DND-41 (cell line): Measurements from ENCODE around the gene GSDMA.

Experiments
- ATAC-seq: fragments of 200-7000 bp; cut with Tn5 transposase; 3 replicates; pipeline ENCODE4 v1.9.1; 2021; ENCODE audit warnings: low read depth; ENCODE audit not compliant: insufficient read depth
- DNase-seq: peaks from one replicate; pipeline ENCODE4 v3.0.0-alpha.2; 2020
- H2AFZ ChIP-seq: 2 replicates; pipeline ENCODE4 v1.6.0; 2012; ENCODE audit warnings: low read depth, low read length
- H3K27ac ChIP-seq: 2 replicates; pipeline ENCODE4 v1.5.1; 2012; ENCODE audit warnings: low read length, inconsistent platforms
- H3K27me3 ChIP-seq: fragments of 200-600 bp; sonication (generic); 2 replicates; pipeline ENCODE4 v1.6.0; 2012; ENCODE audit warnings: low read length, mild to moderate bottlenecking, inconsistent platforms; ENCODE audit not compliant: insufficient read depth, poor library complexity
- H3K36me3 ChIP-seq: 2 replicates; pipeline ENCODE4 v1.5.1; 2012; ENCODE audit warnings: low read length, inconsistent platforms; ENCODE audit not compliant: insufficient read depth
- H3K4me1 ChIP-seq: 2 replicates; pipeline ENCODE4 v1.5.1; 2012; ENCODE audit warnings: mild to moderate bottlenecking, low read length; ENCODE audit not compliant: insufficient read depth
- H3K4me2 ChIP-seq: 2 replicates; pipeline ENCODE4 v1.6.0; 2012; ENCODE audit warnings: mild to moderate bottlenecking, moderate library complexity, low read length, inconsistent platforms; ENCODE audit not compliant: insufficient read depth
- H3K4me3 ChIP-seq, 2 experiments: fragments of 200-600 bp in 1 of 2; shearing (Covaris generic) in 1 of 2; 2 replicates each; pipeline ENCODE4 v1.5.1; 2012 to 2016; ENCODE audit warnings: inconsistent platforms in 2 of 2, low read length in 2 of 2, mild to moderate bottlenecking in 2 of 2, low read depth in 1 of 2, moderate library complexity in 1 of 2
- H3K79me2 ChIP-seq: 2 replicates; pipeline ENCODE4 v1.6.0; 2012; ENCODE audit warnings: low read length, inconsistent platforms; ENCODE audit not compliant: insufficient read depth
- H3K9ac ChIP-seq: 2 replicates; pipeline ENCODE4 v1.6.0; 2012; ENCODE audit warnings: low read depth, mild to moderate bottlenecking, inconsistent platforms, low read length, moderate library complexity
- H3K9me3 ChIP-seq: 2 replicates; pipeline ENCODE4 v1.5.1; 2012; ENCODE audit warnings: low read length, moderate library complexity, mild to moderate bottlenecking, inconsistent platforms; ENCODE audit not compliant: insufficient read depth, severe bottlenecking
- H4K20me1 ChIP-seq: 2 replicates; pipeline ENCODE4 v1.6.0; 2012; ENCODE audit warnings: low read length; ENCODE audit not compliant: insufficient read depth
- CTCF ChIP-seq: IDR thresholded peaks from 2 replicates; pipeline ENCODE4 v1.5.1; 2012; ENCODE audit warnings: borderline replicate concordance, low read length, moderate library complexity, mild to moderate bottlenecking; ENCODE audit not compliant: poor library complexity, severe bottlenecking; ENCODE audit errors: extremely low read depth
- EZH2 ChIP-seq: IDR thresholded peaks from 3 replicates; pipeline ENCODE4 v1.6.1; 2012; ENCODE audit warnings: borderline replicate concordance, low read depth, mild to moderate bottlenecking, moderate library complexity, low read length, inconsistent platforms; ENCODE audit not compliant: severe bottlenecking

The GSDMA gene

GRCh38 chr17:39971076-39971603 lies 8.3 kb downstream of the GSDMA start:
- TF ChIP-seq CTCF (no peak), EZH2 (no peak)
- ATAC-seq (no peak), DNase-seq (no peak)
- no peaks in the 10 kb centered on the region for H4K20me1 ChIP-seq
- no peak overlapping the region for H3K4me3 ChIP-seq
- no peak overlapping the region for H3K27ac ChIP-seq
- H3K27me3 ChIP-seq: peaks cover 27% of the 10 kb centered on the region
- no peaks in the 10 kb centered on the region for H3K36me3 ChIP-seq
- no peaks in the 10 kb centered on the region for H3K4me1 ChIP-seq
- no peak overlapping the region for H2AFZ ChIP-seq
- no peak overlapping the region for H3K4me2 ChIP-seq
- no peak overlapping the region for H3K9ac ChIP-seq
- no peaks in the 10 kb centered on the region for H3K79me2 ChIP-seq
- no peaks in the 10 kb centered on the region for H3K9me3 ChIP-seq

- no peaks in the 10 kb centered on the region for H3K4me1 ChIP-seq
- no peak overlapping the region for H3K4me2 ChIP-seq
- TF ChIP-seq CTCF: no peak
- no peak for TF ChIP-seq EZH2
- no peak overlapping the region for H3K4me3 ChIP-seq
- ATAC-seq (no peak), DNase-seq (no peak)
- no peaks in the 10 kb centered on the region for H3K36me3 ChIP-seq
- H2AFZ ChIP-seq: no peak overlapping the region
- no peak overlapping the region for H3K27ac ChIP-seq
- no peaks in the 10 kb centered on the region for H3K79me2 ChIP-seq
- H3K27me3 ChIP-seq: peaks cover 27% of the 10 kb centered on the region
- no peak overlapping the region for H3K9ac ChIP-seq
- H3K9me3 ChIP-seq: no peaks in the 10 kb centered on the region
- no peaks in the 10 kb centered on the region for H4K20me1 ChIP-seq
Observed at GRCh38 chr17:39972271-39972670, 9.5 kb downstream of the GSDMA start.

- Histone ChIP-seq H3K4me2 (no peak overlapping the region), H3K27ac (no peak overlapping the region), H3K4me1 (no peaks in the 10 kb centered on the region), H3K79me2 (no peaks in the 10 kb centered on the region), H2AFZ (no peak overlapping the region), H4K20me1 (no peaks in the 10 kb centered on the region), H3K9me3 (no peaks in the 10 kb centered on the region), H3K27me3 (peaks cover 27% of the 10 kb centered on the region), H3K36me3 (no peaks in the 10 kb centered on the region), H3K4me3 (no peak overlapping the region), H3K9ac (no peak overlapping the region)
- no peak for ATAC-seq
- DNase-seq: no peak
- no peak for TF ChIP-seq CTCF
- TF ChIP-seq EZH2: no peak
Observed at GRCh38 chr17:39973496-39973895, 10.7 kb downstream of the GSDMA start.

DNA sequence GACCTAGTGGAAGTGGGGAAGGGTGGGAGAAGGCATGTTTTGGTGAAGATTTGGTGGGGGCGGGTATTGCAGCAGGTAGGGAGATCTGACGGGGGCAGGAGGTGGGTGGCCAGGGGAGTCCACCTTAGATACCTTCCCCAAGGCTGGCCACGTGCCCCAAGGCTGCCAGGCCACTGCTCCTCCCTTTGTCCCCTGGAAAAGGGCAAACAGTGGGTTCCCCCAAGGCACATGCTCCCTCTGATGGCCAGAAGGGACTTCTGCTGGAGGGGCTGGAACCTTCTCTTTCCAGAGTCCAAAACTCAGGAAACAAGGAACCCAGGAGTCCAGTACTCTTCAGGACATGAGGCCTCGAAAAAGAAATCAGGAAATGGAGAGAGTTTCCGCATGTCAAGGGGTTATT lies 11.6 kb downstream of the GSDMA start:
- DNase-seq: no peak
- no peak for TF ChIP-seq CTCF
- no peak for TF ChIP-seq EZH2
- H3K27me3 ChIP-seq: peaks cover 22% of the 10 kb centered on the region
- no peaks in the 10 kb centered on the region for H4K20me1 ChIP-seq
- H3K27ac ChIP-seq: no peak overlapping the region
- H3K9ac ChIP-seq: no peak overlapping the region
- H3K9me3 ChIP-seq: no peaks in the 10 kb centered on the region
- peaks cover 5% of the 10 kb centered on the region for H3K4me1 ChIP-seq
- H3K4me3 ChIP-seq: no peak overlapping the region
- H3K4me2 ChIP-seq: no peak overlapping the region
- H2AFZ ChIP-seq: no peak overlapping the region
- no peak for ATAC-seq
- no peaks in the 10 kb centered on the region for H3K79me2 ChIP-seq
- no peaks in the 10 kb centered on the region for H3K36me3 ChIP-seq
